Activated T-helper 17 cell treated with anti-CD3 and anti-CD28 coated beads, Interleukin-2, amount 50 U/mL, for 72 hours (primary cell): ENCODE measurements around the gene C17orf50. TPM values are rescaled to one million over a fixed set of nuclear protein-coding genes. Genes with fewer than 3 reads are reported as not detected.
A peak's percentile ranks its signal among the peaks of the same experiment; 100 is the strongest.

Source experiments
- ATAC-seq: fragments of 150-1000 bp; cut with Tn5 transposase; replicated peaks from 2 replicates; pipeline ENCODE4 v1.10.0; 2021; ENCODE audit warnings: mild to moderate bottlenecking, moderate library complexity
- H3K27ac Mint-ChIP-seq: one replicate; pipeline ENCODE4 v1.8.0; 2022; ENCODE audit warnings: mixed read lengths
- H3K27me3 Mint-ChIP-seq: one replicate; pipeline ENCODE4 v1.8.0; 2022; ENCODE audit warnings: mixed read lengths
- H3K36me3 Mint-ChIP-seq: one replicate; pipeline ENCODE4 v1.8.0; 2022; ENCODE audit warnings: low read depth, mild to moderate bottlenecking, mixed read lengths
- H3K4me1 Mint-ChIP-seq: one replicate; pipeline ENCODE4 v1.8.0; 2022; ENCODE audit warnings: mixed read lengths
- H3K4me3 Mint-ChIP-seq: one replicate; pipeline ENCODE4 v1.8.0; 2022; ENCODE audit warnings: mild to moderate bottlenecking, mixed read lengths
- H3K9me3 Mint-ChIP-seq: one replicate; pipeline ENCODE4 v1.8.0; 2022; ENCODE audit warnings: mixed read lengths
- total RNA-seq, 2 donors: library from RNA; stranded (reverse); gene quantifications; one replicate each; pipeline ENCODE4 v1.2.3, GENCODE V29; 2022

The C17orf50 gene
- total RNA-seq, 2 donors from 2014 or later: not detected

GRCh38 chr17:35757243-35757642 is 3.4 kb upstream of the C17orf50 start:
- no peak overlapping the region for H3K27ac Mint-ChIP-seq

GRCh38 chr17:35761601-35762000 is 914 bp downstream of the C17orf50 start:
- no peak overlapping the region for H3K27ac Mint-ChIP-seq
- no peaks in the 10 kb centered on the region for H3K9me3 Mint-ChIP-seq
- no peaks in the 10 kb centered on the region for H3K36me3 Mint-ChIP-seq
- H3K4me3 Mint-ChIP-seq: no peak overlapping the region
- no peak for ATAC-seq
- H3K27me3 Mint-ChIP-seq: no peaks in the 10 kb centered on the region
- H3K4me1 Mint-ChIP-seq: no peaks in the 10 kb centered on the region

More at GRCh38 chr17:35757243-35757642, 3.4 kb upstream of the C17orf50 start:
- H3K9me3 Mint-ChIP-seq: no peaks in the 10 kb centered on the region
- no peaks in the 10 kb centered on the region for H3K27me3 Mint-ChIP-seq
- no peak overlapping the region for H3K4me3 Mint-ChIP-seq
- no peaks in the 10 kb centered on the region for H3K36me3 Mint-ChIP-seq
- no peaks in the 10 kb centered on the region for H3K4me1 Mint-ChIP-seq
- ATAC-seq: no peak

GRCh38 chr17:35763767-35764122 is 3.1 kb downstream of the C17orf50 start:
- no peak for ATAC-seq
- H3K36me3 Mint-ChIP-seq: no peaks in the 10 kb centered on the region
- no peaks in the 10 kb centered on the region for H3K4me1 Mint-ChIP-seq
- H3K4me3 Mint-ChIP-seq: peak overlapping the region; percentile 80
- H3K27me3 Mint-ChIP-seq: no peaks in the 10 kb centered on the region
- no peaks in the 10 kb centered on the region for H3K9me3 Mint-ChIP-seq
- H3K27ac Mint-ChIP-seq: no peak overlapping the region

- H3K27ac Mint-ChIP-seq: no peak overlapping the region
- H3K4me3 Mint-ChIP-seq: peak overlapping the region; percentile 80
- H3K27me3 Mint-ChIP-seq: no peaks in the 10 kb centered on the region
- no peaks in the 10 kb centered on the region for H3K4me1 Mint-ChIP-seq
- no peaks in the 10 kb centered on the region for H3K9me3 Mint-ChIP-seq
- H3K36me3 Mint-ChIP-seq: no peaks in the 10 kb centered on the region
- peak; percentile 95 for ATAC-seq
Measured at GRCh38 chr17:35764123-35764991, 3.7 kb downstream of the C17orf50 start.

- Mint-ChIP-seq H3K36me3 (no peaks in the 10 kb centered on the region), H3K9me3 (no peaks in the 10 kb centered on the region), H3K4me1 (no peaks in the 10 kb centered on the region), H3K4me3 (peak overlapping the region; percentile 80), H3K27ac (no peak overlapping the region), H3K27me3 (no peaks in the 10 kb centered on the region)
- ATAC-seq: no peak
Measured at GRCh38 chr17:35765086-35765710, 4.5 kb downstream of the C17orf50 start.

- Mint-ChIP-seq H3K9me3 (no peaks in the 10 kb centered on the region), H3K27ac (no peak overlapping the region), H3K27me3 (no peaks in the 10 kb centered on the region), H3K4me3 (peak overlapping the region; percentile 80), H3K4me1 (no peaks in the 10 kb centered on the region), H3K36me3 (no peaks in the 10 kb centered on the region)
- no peak for ATAC-seq
Measured at GRCh38 chr17:35765756-35766488, 5.2 kb downstream of the C17orf50 start.

GRCh38 chr17:35766489-35766877 is 5.8 kb downstream of the C17orf50 start:
- H3K27ac Mint-ChIP-seq: no peak overlapping the region
- no peaks in the 10 kb centered on the region for H3K4me1 Mint-ChIP-seq
- ATAC-seq: no peak
- no peaks in the 10 kb centered on the region for H3K27me3 Mint-ChIP-seq
- no peaks in the 10 kb centered on the region for H3K36me3 Mint-ChIP-seq
- H3K4me3 Mint-ChIP-seq: no peak overlapping the region
- H3K9me3 Mint-ChIP-seq: no peaks in the 10 kb centered on the region

- Mint-ChIP-seq H3K27me3 (no peaks in the 10 kb centered on the region), H3K4me1 (no peaks in the 10 kb centered on the region), H3K4me3 (no peak overlapping the region), H3K36me3 (no peaks in the 10 kb centered on the region), H3K27ac (no peak overlapping the region), H3K9me3 (no peaks in the 10 kb centered on the region)
- no peak for ATAC-seq
Measured at GRCh38 chr17:35766903-35767510, 6.3 kb downstream of the C17orf50 start.

- H3K27ac Mint-ChIP-seq: no peak overlapping the region
Measured at GRCh38 chr17:35768797-35769196, 8.1 kb downstream of the C17orf50 start.

GRCh38 chr17:35769895-35770486 is 9.3 kb downstream of the C17orf50 start:
- no peaks in the 10 kb centered on the region for H3K36me3 Mint-ChIP-seq
- H3K27ac Mint-ChIP-seq: no peak overlapping the region
- H3K9me3 Mint-ChIP-seq: no peaks in the 10 kb centered on the region
- no peaks in the 10 kb centered on the region for H3K4me1 Mint-ChIP-seq
- peaks cover 3% of the 10 kb centered on the region for H3K27me3 Mint-ChIP-seq
- no peak overlapping the region for H3K4me3 Mint-ChIP-seq
- ATAC-seq: no peak

More at GRCh38 chr17:35768797-35769196, 8.1 kb downstream of the C17orf50 start:
- Mint-ChIP-seq H3K4me1 (no peaks in the 10 kb centered on the region), H3K9me3 (no peaks in the 10 kb centered on the region), H3K36me3 (no peaks in the 10 kb centered on the region), H3K27me3 (peaks cover 1% of the 10 kb centered on the region), H3K4me3 (no peak overlapping the region)
- no peak for ATAC-seq

GRCh38 chr17:35773129-35773528 is 12.4 kb downstream of the C17orf50 start:
- no peak overlapping the region for H3K4me3 Mint-ChIP-seq

GRCh38 chr17:35773679-35774425 is 13.2 kb downstream of the C17orf50 start:
- Mint-ChIP-seq H3K4me3 (no peak overlapping the region), H3K27ac (no peak overlapping the region), H3K4me1 (no peaks in the 10 kb centered on the region)

More at GRCh38 chr17:35773129-35773528, 12.4 kb downstream of the C17orf50 start:
- Mint-ChIP-seq H3K27ac (no peak overlapping the region), H3K36me3 (no peaks in the 10 kb centered on the region), H3K4me1 (no peaks in the 10 kb centered on the region), H3K9me3 (no peaks in the 10 kb centered on the region), H3K27me3 (peaks cover 7% of the 10 kb centered on the region)
- ATAC-seq: no peak

GRCh38 chr17:35774499-35774898 is 13.8 kb downstream of the C17orf50 start:
- no peak for ATAC-seq
- Mint-ChIP-seq H3K27ac (no peak overlapping the region), H3K9me3 (no peaks in the 10 kb centered on the region), H3K4me1 (no peaks in the 10 kb centered on the region), H3K36me3 (no peaks in the 10 kb centered on the region), H3K4me3 (no peak overlapping the region), H3K27me3 (peaks cover 7% of the 10 kb centered on the region)

More at GRCh38 chr17:35773679-35774425, 13.2 kb downstream of the C17orf50 start:
- peaks cover 7% of the 10 kb centered on the region for H3K27me3 Mint-ChIP-seq
- ATAC-seq: no peak
- H3K36me3 Mint-ChIP-seq: no peaks in the 10 kb centered on the region
- H3K9me3 Mint-ChIP-seq: no peaks in the 10 kb centered on the region
